Measurements from ENCODE around the gene PRPF40B. TPM values are rescaled to one million over a fixed set of nuclear protein-coding genes. Genes with fewer than 3 reads are reported as not detected.

The PRPF40B gene
- total and polyA plus RNA-seq, 11 donors: 12.0 to 25.5 (median 20.9) TPM

- DNase-seq: no peak
- H3K4me1 ChIP-seq: peaks cover 0 to 58% (median 40%) of the 10 kb centered on the region in 12 donors
- peak overlapping the region in 11 of 12 donors; percentile 53 to 86 (median 76) for H3K27ac ChIP-seq
- no peaks in the 10 kb centered on the region for H3K9me3 ChIP-seq
- peaks cover 0 to 97% (median 92%) of the 10 kb centered on the region in 9 donors for H3K36me3 ChIP-seq
- no peak overlapping the region for H3K4me3 ChIP-seq
- no peaks in the 10 kb centered on the region for H3K27me3 ChIP-seq
- no peak for ATAC-seq
- 56 to 79% (median 66%) methylated on average over 15 of the region's 15 CpGs for WGBS, 4 donors
- TF ChIP-seq CTCF (IDR thresholded peaks at IDR 0.05) (no peak), POLR2A (IDR thresholded peaks at IDR 0.05) (no peak)
- intact Hi-C loops (cut with DNase I): loop anchor here in 2 of 10 donors (2.0 to 10.0 kb wide), 2 partner anchors 25 to 187 kb away; no protein-coding TSS in a partner anchor
Measured at GRCh38 chr12:49647827-49648711, 24.7 kb downstream of the PRPF40B start.

- peaks cover 0 to 97% (median 92%) of the 10 kb centered on the region in 9 donors for H3K36me3 ChIP-seq
- no peaks in the 10 kb centered on the region for H3K9me3 ChIP-seq
- peaks cover 0 to 58% (median 40%) of the 10 kb centered on the region in 12 donors for H3K4me1 ChIP-seq
- peak overlapping the region in 11 of 12 donors; percentile 53 to 86 (median 76) for H3K27ac ChIP-seq
- peak in 1 of 4 donors; percentile 3 for ATAC-seq
- no peaks in the 10 kb centered on the region for H3K27me3 ChIP-seq
- DNase-seq: no peak
- no peak overlapping the region for H3K4me3 ChIP-seq
- WGBS, 4 donors: 56 to 94% (median 71%) methylated on average over 3 of the region's 3 CpGs
- intact Hi-C loops (cut with DNase I): loop anchor here in 1 of 10 donors (10.0 kb wide), 1 partner anchor 186 kb away; no protein-coding TSS in a partner anchor
- no peak for TF ChIP-seq POLR2A (IDR thresholded peaks at IDR 0.05)
- no peak for TF ChIP-seq CTCF (IDR thresholded peaks at IDR 0.05)
Measured at GRCh38 chr12:49648712-49649003, 25.3 kb downstream of the PRPF40B start.

- Histone ChIP-seq H3K27ac (peak overlapping the region in 9 of 12 donors; percentile 53 to 86 (median 77)), H3K4me3 (no peak overlapping the region), H3K36me3 (peaks cover 0 to 98% (median 92%) of the 10 kb centered on the region in 9 donors), H3K27me3 (no peaks in the 10 kb centered on the region), H3K9me3 (no peaks in the 10 kb centered on the region), H3K4me1 (peaks cover 0 to 55% (median 38%) of the 10 kb centered on the region in 12 donors)
- TF ChIP-seq CTCF (IDR thresholded peaks at IDR 0.05) (no peak), POLR2A (IDR thresholded peaks at IDR 0.05) (no peak)
- 91 to 95% (median 92%) methylated on average over 11 of the region's 11 CpGs for WGBS, 4 donors
- DNase-seq: no peak
- ATAC-seq: no peak
- intact Hi-C loops (cut with DNase I): loop anchor here in 1 of 10 donors (10.0 kb wide), 1 partner anchor 185 kb away; no protein-coding TSS in a partner anchor
Measured at GRCh38 chr12:49649445-49649844, 26.1 kb downstream of the PRPF40B start.

- Histone ChIP-seq H3K4me3 (no peak overlapping the region), H3K4me1 (peaks cover 0 to 55% (median 38%) of the 10 kb centered on the region in 12 donors), H3K27ac (no peak overlapping the region), H3K27me3 (no peaks in the 10 kb centered on the region), H3K9me3 (no peaks in the 10 kb centered on the region), H3K36me3 (peaks cover 0 to 99% (median 93%) of the 10 kb centered on the region in 9 donors)
- WGBS, 4 donors: 80 to 86% (median 82%) methylated on average over 5 of the region's 5 CpGs
- no peak for DNase-seq
- no peak for ATAC-seq
- no peak for TF ChIP-seq CTCF (IDR thresholded peaks at IDR 0.05)
- TF ChIP-seq POLR2A (IDR thresholded peaks at IDR 0.05): no peak
- intact Hi-C loops (cut with DNase I): loop anchor here in 1 of 10 donors (10.0 kb wide), 1 partner anchor 185 kb away; no protein-coding TSS in a partner anchor
Measured at GRCh38 chr12:49649892-49650291, 26.5 kb downstream of the PRPF40B start.
